ENCODE data around the gene GRK6. TPM values are rescaled to one million over a fixed set of nuclear protein-coding genes. Genes with fewer than 3 reads are reported as not detected.

GRK6 gene
- total and polyA plus RNA-seq, 2 experiments from 2014 or later, result 39.6 to 62.1 TPM

DNA sequence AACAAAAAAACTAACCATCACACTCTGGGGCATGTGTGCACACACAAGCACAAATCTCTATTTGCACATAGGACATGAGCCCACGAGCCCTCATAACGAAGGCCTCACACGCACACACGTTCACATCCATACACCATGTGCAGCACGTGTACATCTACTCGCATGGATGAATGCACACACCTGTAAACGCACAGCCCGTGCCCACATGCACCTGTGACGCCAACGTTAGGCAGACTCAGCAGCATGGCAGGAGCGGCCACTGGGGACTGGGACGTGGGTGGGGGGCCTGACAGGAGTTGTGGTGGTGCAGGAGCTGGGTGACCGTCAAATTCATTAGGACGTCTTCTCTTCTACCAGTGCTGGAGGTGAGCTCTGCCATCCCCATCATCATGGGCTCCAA is 39.1 kb upstream of the GRK6 start:
- Histone ChIP-seq H3K4me3 (no peak overlapping the region), H3K27ac (no peak overlapping the region), H3K27me3 (peaks cover 30% of the 10 kb centered on the region), H3K9me3 (ENCODE audit: low read depth) (no peaks in the 10 kb centered on the region), H3K4me1 (ENCODE audit: low read depth) (no peaks in the 10 kb centered on the region), H3K36me3 (no peaks in the 10 kb centered on the region)
- DNase-seq (ENCODE audit: low read depth in 1 of 2, low spot score in 1 of 2), result no peak
- TF ChIP-seq, protein P1, sequence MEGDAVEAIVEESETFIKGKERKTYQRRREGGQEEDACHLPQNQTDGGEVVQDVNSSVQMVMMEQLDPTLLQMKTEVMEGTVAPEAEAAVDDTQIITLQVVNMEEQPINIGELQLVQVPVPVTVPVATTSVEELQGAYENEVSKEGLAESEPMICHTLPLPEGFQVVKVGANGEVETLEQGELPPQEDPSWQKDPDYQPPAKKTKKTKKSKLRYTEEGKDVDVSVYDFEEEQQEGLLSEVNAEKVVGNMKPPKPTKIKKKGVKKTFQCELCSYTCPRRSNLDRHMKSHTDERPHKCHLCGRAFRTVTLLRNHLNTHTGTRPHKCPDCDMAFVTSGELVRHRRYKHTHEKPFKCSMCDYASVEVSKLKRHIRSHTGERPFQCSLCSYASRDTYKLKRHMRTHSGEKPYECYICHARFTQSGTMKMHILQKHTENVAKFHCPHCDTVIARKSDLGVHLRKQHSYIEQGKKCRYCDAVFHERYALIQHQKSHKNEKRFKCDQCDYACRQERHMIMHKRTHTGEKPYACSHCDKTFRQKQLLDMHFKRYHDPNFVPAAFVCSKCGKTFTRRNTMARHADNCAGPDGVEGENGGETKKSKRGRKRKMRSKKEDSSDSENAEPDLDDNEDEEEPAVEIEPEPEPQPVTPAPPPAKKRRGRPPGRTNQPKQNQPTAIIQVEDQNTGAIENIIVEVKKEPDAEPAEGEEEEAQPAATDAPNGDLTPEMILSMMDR (IDR thresholded peaks at IDR 0.05; ENCODE audit: low read depth, low read length), result no peak

DNA sequence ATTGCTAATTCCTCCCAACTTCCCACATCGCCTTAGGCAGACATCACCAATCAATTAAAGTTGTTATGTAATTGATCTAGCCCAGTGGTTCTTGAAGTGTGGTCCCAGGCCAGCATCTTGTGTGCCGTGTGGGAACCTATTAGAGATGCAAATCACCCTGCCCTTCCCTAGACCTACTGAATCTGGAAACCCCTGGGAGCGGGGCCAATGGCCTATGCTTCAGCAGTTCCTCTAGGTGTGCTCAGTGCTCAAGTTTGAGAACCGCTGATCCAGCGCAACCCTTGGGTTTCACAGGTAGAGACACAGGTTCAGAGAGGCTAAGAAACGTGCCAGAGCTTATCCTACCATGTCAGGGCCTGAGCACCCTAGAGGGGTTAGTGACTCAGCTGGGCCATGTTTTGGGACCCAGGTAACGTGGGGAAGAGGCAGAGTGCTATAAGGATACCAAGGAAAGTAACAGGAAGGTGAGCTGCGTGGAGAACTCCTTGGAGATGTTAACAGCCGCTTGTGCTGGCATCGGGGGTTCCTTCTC is 37.9 kb upstream of the GRK6 start:
- Histone ChIP-seq H3K36me3 (no peaks in the 10 kb centered on the region), H3K27me3 (peaks cover 25% of the 10 kb centered on the region), H3K9me3 (ENCODE audit: low read depth) (no peaks in the 10 kb centered on the region), H3K27ac (no peak overlapping the region), H3K4me1 (ENCODE audit: low read depth) (no peaks in the 10 kb centered on the region), H3K4me3 (no peak overlapping the region)
- TF ChIP-seq, protein P1 (IDR thresholded peaks at IDR 0.05; ENCODE audit: low read depth, low read length), result no peak
- DNase-seq (ENCODE audit: low read depth in 1 of 2, low spot score in 1 of 2), result no peak

DNA sequence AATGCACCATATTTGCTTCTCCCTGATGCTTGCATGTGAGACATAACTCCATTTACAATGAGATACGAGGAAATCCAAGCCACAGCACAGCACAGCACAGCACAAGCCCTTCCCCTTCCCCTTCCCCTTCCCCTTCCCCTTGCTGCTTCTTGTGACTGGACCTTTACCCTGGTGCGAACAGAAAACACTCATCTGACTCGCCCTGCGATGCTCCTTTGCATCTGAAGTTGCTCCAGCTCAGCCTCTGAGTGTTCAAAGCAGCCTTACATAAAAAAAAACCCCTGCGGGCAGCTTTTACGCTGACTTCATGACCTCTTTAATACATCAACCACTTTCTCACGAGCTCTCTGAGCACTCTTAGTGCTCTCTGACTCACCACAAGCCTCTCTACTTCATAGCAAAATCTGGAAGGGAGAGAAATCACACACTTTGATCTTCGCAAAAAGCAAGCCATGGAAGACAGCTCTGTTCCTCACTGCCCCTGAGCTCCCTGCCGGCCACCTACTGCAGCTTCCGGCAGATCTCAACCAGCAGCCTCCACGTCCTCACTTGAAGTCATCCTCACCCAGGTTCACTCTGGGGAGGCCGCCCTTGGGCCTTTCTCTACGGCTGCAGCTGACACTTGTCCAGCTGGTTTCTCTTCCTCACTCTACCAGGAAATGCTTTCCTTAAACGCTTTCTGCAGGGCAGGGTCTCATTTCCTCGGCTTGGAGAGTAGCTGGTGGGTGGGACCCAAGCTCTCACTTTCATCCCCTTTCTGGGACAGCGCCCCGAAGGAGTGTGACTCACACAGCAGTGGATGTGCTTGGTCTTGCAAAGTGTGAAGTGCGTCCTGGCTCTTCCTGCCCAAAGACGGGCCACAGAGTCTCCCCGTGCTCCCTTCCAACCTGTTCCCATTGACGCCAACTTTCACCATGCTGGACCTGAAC is 37.0 kb upstream of the GRK6 start:
- TF ChIP-seq, protein P1 (IDR thresholded peaks at IDR 0.05; ENCODE audit: low read depth, low read length), result no peak
- no peaks in the 10 kb centered on the region for H3K9me3 ChIP-seq (ENCODE audit: low read depth)
- H3K4me1 ChIP-seq (ENCODE audit: low read depth), result no peaks in the 10 kb centered on the region
- H3K27me3 ChIP-seq, result peaks cover 21% of the 10 kb centered on the region
- H3K4me3 ChIP-seq, result no peak overlapping the region
- H3K36me3 ChIP-seq, result no peaks in the 10 kb centered on the region
- H3K27ac ChIP-seq, result no peak overlapping the region
- DNase-seq (ENCODE audit: low read depth in 1 of 2, low spot score in 1 of 2), result peak in 1 of 2 donors; percentile 67

DNA sequence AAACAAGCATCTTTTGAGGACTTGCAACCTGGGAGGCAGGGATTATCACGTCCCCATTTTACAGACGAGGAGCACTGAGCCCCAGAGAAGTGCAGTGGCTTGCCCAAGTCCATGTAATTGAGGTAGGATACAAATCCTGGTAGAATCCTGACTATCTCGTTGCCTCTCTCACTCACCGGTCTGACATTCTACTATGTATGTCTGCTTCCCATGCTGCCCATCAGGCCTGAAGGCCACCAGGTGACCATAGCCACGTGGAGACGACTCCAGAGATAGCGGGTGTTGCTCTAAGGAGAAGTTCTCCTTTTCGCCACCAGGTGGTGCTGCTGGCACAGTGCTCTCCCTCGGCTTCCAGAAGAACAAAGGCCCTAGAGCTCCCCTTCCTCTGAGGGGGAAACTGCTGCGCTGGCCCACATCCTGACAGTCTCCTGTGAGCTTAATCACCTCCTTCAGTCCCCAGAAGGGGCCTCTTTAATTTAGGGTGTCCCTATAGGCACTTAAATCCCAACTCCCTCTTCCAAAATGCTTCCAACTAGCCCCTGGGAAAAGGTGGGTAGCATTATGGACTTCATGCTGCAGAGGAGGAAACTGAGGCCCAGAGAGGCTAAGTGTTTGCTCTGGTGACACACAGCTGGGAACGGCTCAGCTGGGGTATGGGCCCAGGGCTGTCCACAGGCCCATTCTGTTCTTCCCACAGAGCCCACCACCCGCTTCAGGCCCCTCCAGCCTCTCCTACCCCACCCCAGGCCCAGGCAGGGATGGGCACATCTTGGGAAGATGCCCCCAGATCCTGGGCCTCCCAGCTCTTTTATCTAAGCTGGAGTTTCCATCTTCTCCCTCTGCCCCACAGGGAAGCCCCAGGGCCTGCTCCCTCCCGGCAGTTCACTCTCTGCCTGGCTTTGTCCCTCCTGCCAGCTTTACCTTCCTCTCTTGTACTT is 35.8 kb upstream of the GRK6 start:
- H3K36me3 ChIP-seq, result no peaks in the 10 kb centered on the region
- H3K27ac ChIP-seq, result no peak overlapping the region
- no peak overlapping the region for H3K4me3 ChIP-seq
- DNase-seq (ENCODE audit: low read depth in 1 of 2, low spot score in 1 of 2), result peak; percentile 84 to 87
- H3K9me3 ChIP-seq (ENCODE audit: low read depth), result no peaks in the 10 kb centered on the region
- peaks cover 21% of the 10 kb centered on the region for H3K27me3 ChIP-seq
- no peaks in the 10 kb centered on the region for H3K4me1 ChIP-seq (ENCODE audit: low read depth)
- TF ChIP-seq, protein P1 (IDR thresholded peaks at IDR 0.05; ENCODE audit: low read depth, low read length), result peak; percentile 92

DNA sequence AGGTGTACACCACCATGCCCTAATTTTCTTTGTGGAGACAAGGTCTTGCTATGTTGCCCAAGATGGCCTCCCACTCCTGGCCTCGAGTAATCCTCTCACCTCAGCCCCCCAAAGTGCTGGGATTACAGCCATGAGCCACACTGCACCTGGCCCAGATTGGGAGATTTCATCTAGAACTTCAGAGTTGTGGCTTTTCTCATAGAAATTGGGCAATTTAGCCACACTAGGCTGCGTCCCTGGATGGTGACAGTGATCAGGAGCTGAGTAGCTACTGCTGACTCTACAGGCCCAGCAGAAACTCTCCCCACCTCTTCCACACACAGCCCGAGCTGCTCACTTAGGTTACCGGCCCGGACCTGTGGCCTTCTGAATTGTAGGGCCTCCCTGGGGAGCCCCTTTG is 33.7 kb upstream of the GRK6 start:
- H3K4me1 ChIP-seq (ENCODE audit: low read depth), result no peaks in the 10 kb centered on the region
- no peak overlapping the region for H3K27ac ChIP-seq
- TF ChIP-seq, protein P1 (IDR thresholded peaks at IDR 0.05; ENCODE audit: low read depth, low read length), result no peak
- no peaks in the 10 kb centered on the region for H3K9me3 ChIP-seq (ENCODE audit: low read depth)
- peaks cover 10% of the 10 kb centered on the region for H3K27me3 ChIP-seq
- H3K36me3 ChIP-seq, result no peaks in the 10 kb centered on the region
- DNase-seq (ENCODE audit: low read depth in 1 of 2, low spot score in 1 of 2), result no peak
- H3K4me3 ChIP-seq, result no peak overlapping the region
